ENCODE measurements around the gene JARID2. TPM values are rescaled to one million over a fixed set of nuclear protein-coding genes. Genes with fewer than 3 reads are reported as not detected.

Gene JARID2
- polyA plus RNA-seq, 1 of the 3 experiments (the other 2 are of a cell fraction), result 3.4 TPM

- Histone ChIP-seq H3K27me3 (ENCODE audit: insufficient read depth) (no peaks in the 10 kb centered on the region), H3K4me3 (ENCODE audit: low read depth in 2 of 2, low read length in 1 of 2) (no peak overlapping the region), H3K9ac (no peak overlapping the region), H3K9me2 (no peaks in the 10 kb centered on the region), H3K9me3 (0 out of 2 replicates have a peak, but pooled peaks cover 4% of the 10 kb centered on the region), H3F3A (replicated peaks; ENCODE audit: insufficient read depth) (peaks cover 7% of the 10 kb centered on the region), H3K27ac (ENCODE audit: low read depth in 2 of 2, low read length in 1 of 2) (no peak overlapping the region), H3K4me1 (ENCODE audit: control insufficient read depth in 1 of 2, insufficient read depth in 2 of 2, low read depth in 1 of 2, low read length in 1 of 2) (peaks cover 3 to 4% of the 10 kb centered on the region in 2 experiments; a peak in 2 of 4 replicates), H3K4me2 (no peak overlapping the region), H4K20me1 (ENCODE audit: insufficient read depth) (no peaks in the 10 kb centered on the region), H2AFZ (ENCODE audit: low read depth) (no peak overlapping the region), H3K36me3 (replicated peaks in 1 of 2; ENCODE audit: control insufficient read depth in 1 of 2, insufficient read depth in 2 of 2, low read length in 1 of 2) (no peaks in the 10 kb centered on the region), H3K79me2 (ENCODE audit: insufficient read depth) (peaks cover 19% of the 10 kb centered on the region)
- 100% methylated on average over 1 of the region's 1 CpG for WGBS (ENCODE audit: low lambda C conversion rate)
- POLR2A ChIA-PET, result interaction anchor here (0.6 kb wide), 2 partner anchors 220 to 574 kb away, joined by 3 to 4 read pairs; no protein-coding TSS in a partner anchor
- TF ChIP-seq TAF1 (IDR thresholded peaks at IDR 0.05; ENCODE audit: borderline replicate concordance, low read depth, low read length) (no peak), POLR2AphosphoS5 (IDR thresholded peaks at IDR 0.05; ENCODE audit: low read depth, low read length) (no peak), EZH2phosphoT487 (IDR thresholded peaks at IDR 0.05; ENCODE audit: borderline replicate concordance, low read depth) (no peak), NFIC (IDR thresholded peaks at IDR 0.05; ENCODE audit: borderline replicate concordance) (no peak), RFX5 (IDR thresholded peaks at IDR 0.05; ENCODE audit: low read length) (no peak), PBX3 (IDR thresholded peaks at IDR 0.05) (no peak), NRF1 (IDR thresholded peaks at IDR 0.05; ENCODE audit: low read depth, low read length) (no peak), EP300 (IDR thresholded peaks at IDR 0.05; ENCODE audit: borderline replicate concordance in 1 of 2, low read depth in 1 of 2, low read length in 1 of 2) (no peak), RXRA (IDR thresholded peaks at IDR 0.05; ENCODE audit: borderline replicate concordance, low read depth) (no peak), JUND (IDR thresholded peaks at IDR 0.05) (no peak), CHD2 (IDR thresholded peaks at IDR 0.05; ENCODE audit: low read length, partially characterized antibody) (no peak), MEF2A (IDR thresholded peaks at IDR 0.05; ENCODE audit: borderline replicate concordance, low read depth) (no peak), ZBTB33 (IDR thresholded peaks at IDR 0.05; ENCODE audit: borderline replicate concordance, low read depth) (no peak), RAD21 (IDR thresholded peaks at IDR 0.05; ENCODE audit: low read length) (no peak), MXI1 (IDR thresholded peaks at IDR 0.05; ENCODE audit: low read depth, low read length) (no peak), USF2 (IDR thresholded peaks at IDR 0.05; ENCODE audit: borderline replicate concordance, low read depth, low read length) (no peak), FOXJ3 (CRISPR knock-in tag; IDR thresholded peaks at IDR 0.05) (no peak), ELF1 (IDR thresholded peaks at IDR 0.05) (no peak), RCOR1 (IDR thresholded peaks at IDR 0.05; ENCODE audit: low read length) (no peak), YY1 (IDR thresholded peaks at IDR 0.05; ENCODE audit: low read depth) (no peak)
- no peak for DNase-seq
- CTCF ChIA-PET, result interaction anchor here (0.6 to 1.0 kb wide), 3 partner anchors 122 to 380 kb away, joined by 3 read pairs; no protein-coding TSS in a partner anchor
Measured at GRCh38 chr6:15242937-15243614, 2.8 kb upstream of the JARID2 start.

Data from SK-N-SH (cell line).